SU-DHL-6 (cell line): ENCODE measurements around the gene ULK1.

Experiments used
- H2AFZ ChIP-seq: fragments of 200-600 bp; sonication (generic); 2 replicates; pipeline ENCODE4 v1.6.1; 2014; ENCODE audit warnings: low read depth, mild to moderate bottlenecking, moderate library complexity, mixed read lengths, antibody characterized with exemption, low read length; ENCODE audit not compliant: severe bottlenecking
- H3F3A ChIP-seq: fragments of 200-600 bp; shearing (Covaris generic); 2 replicates; pipeline ENCODE4 v1.6.0; 2016; ENCODE audit warnings: antibody characterized with exemption, mild to moderate bottlenecking; ENCODE audit not compliant: insufficient read depth
- H3K27ac ChIP-seq: fragments of 200-600 bp; sonication (generic); 2 replicates; pipeline ENCODE4 v1.5.1; 2016; ENCODE audit warnings: low read depth, mild to moderate bottlenecking, low read length, moderate library complexity, mixed read lengths
- H3K27me3 ChIP-seq: fragments of 200-600 bp; sonication (generic), shearing (Covaris generic); 2 replicates; pipeline ENCODE4 v1.6.0; 2014; ENCODE audit warnings: mild to moderate bottlenecking, low read length
- H3K36me3 ChIP-seq: fragments of 200-600 bp; sonication (generic); 2 replicates; pipeline ENCODE4 v1.6.1; 2014; ENCODE audit warnings: mild to moderate bottlenecking, low read length, mixed read lengths
- H3K4me2 ChIP-seq: fragments of 300-600, 200-600 bp; shearing (Covaris generic), sonication (generic); 2 replicates; pipeline ENCODE4 v1.6.0; 2014; ENCODE audit warnings: low read length, low read depth, mild to moderate bottlenecking; ENCODE audit not compliant: poor library complexity, severe bottlenecking
- H3K4me3 ChIP-seq: fragments of 200-600 bp; sonication (generic); 2 replicates; pipeline ENCODE4 v1.5.1; 2014; ENCODE audit warnings: antibody characterized with exemption, low read length, mild to moderate bottlenecking, mixed read lengths; ENCODE audit not compliant: insufficient read depth, poor library complexity, severe bottlenecking
- H3K79me2 ChIP-seq: fragments of 200-600 bp; sonication (generic); 2 replicates; pipeline ENCODE4 v1.6.1; 2014; ENCODE audit warnings: mild to moderate bottlenecking, low read length, moderate library complexity; ENCODE audit not compliant: insufficient read depth
- H3K9ac ChIP-seq: fragments of 200-600 bp; sonication (generic); 2 replicates; pipeline ENCODE4 v1.7.0; 2014; ENCODE audit warnings: mild to moderate bottlenecking, low read length
- H3K9me2 ChIP-seq: fragments of 200-600 bp; sonication (generic); replicated peaks from 2 replicates; pipeline ENCODE4 v1.6.1; 2014; ENCODE audit warnings: low read length; ENCODE audit not compliant: insufficient read depth
- H3K9me3 ChIP-seq: fragments of 200-600 bp; sonication (generic); 2 replicates; pipeline ENCODE4 v1.6.1; 2014; ENCODE audit warnings: low read length, mixed read lengths; ENCODE audit not compliant: insufficient read depth
- H4K20me1 ChIP-seq: fragments of 200-600 bp; sonication (generic); 2 replicates; pipeline ENCODE4 v1.6.1; 2014; ENCODE audit warnings: low read depth, mild to moderate bottlenecking, antibody characterized with exemption, low read length, moderate library complexity, mixed read lengths
- EZH2phosphoT487 ChIP-seq: fragments of 200-600 bp; sonication (generic), shearing (Covaris generic); conservative IDR thresholded peaks from 2 replicates; pipeline ENCODE4 v1.6.1; 2018; ENCODE audit warnings: mild to moderate bottlenecking, antibody characterized with exemption, low read length, moderate library complexity, mixed read lengths
- TF ChIP-seq, protein P1 (sequence below): fragments of 200-600 bp; sonication (generic); IDR thresholded peaks from one replicate; pipeline ENCODE4 v1.5.1; 2017; ENCODE audit warnings: antibody characterized with exemption, mild to moderate bottlenecking, low read length, moderate library complexity; ENCODE audit not compliant: insufficient read depth, poor library complexity, severe bottlenecking

Gene ULK1

DNA sequence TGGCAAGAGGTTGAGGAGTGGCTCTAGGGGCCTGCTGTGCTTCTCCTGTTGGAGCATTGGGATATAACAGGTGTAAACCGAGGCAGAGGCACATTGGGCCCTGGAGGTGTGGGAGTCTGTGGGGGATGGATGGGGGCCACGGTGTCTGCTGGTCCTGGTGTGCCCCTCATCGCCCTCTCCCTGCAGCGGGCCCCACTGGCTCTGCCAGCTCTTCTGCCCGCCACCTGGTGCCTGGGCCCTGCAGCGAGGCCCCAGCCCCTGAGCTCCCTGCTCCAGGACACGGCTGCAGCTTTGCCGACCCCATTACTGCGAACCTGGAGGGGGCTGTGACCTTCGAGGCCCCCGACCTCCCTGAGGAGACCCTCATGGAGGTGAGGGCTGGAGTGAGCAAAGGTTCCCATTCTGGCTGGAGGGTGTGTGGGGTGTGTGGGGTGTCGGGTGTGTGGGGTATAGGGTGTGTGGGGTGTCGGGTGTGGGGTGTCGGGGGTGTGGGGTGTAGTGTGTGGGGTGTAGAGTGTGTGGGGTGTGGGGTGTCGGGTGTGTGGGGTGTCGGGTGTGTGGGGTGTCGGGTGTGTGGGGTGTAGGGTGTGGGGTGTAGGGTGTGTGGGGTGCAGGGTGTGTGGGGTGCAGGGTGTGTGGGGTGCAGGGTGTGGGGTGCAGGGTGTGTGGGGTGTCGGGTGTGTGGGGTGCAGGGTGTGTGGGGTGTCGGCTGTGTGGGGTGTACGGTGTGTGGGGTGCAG, 24.1 kb downstream of the ULK1 start:
- Histone ChIP-seq H4K20me1 (0 out of 2 replicates have a peak, but pooled peaks cover 8% of the 10 kb centered on the region), H3K9me3 (no peaks in the 10 kb centered on the region), H3K4me3 (no peak overlapping the region), H3K27me3 (no peaks in the 10 kb centered on the region), H3K9me2 (no peaks in the 10 kb centered on the region), H3K9ac (no peak overlapping the region), H3K79me2 (no peaks in the 10 kb centered on the region), H3K36me3 (no peaks in the 10 kb centered on the region), H3K27ac (no peak overlapping the region), H2AFZ (no peak overlapping the region), H3F3A (no peaks in the 10 kb centered on the region), H3K4me2 (no peak overlapping the region)
- TF ChIP-seq EZH2phosphoT487 = no peak
- TF ChIP-seq, protein P1, sequence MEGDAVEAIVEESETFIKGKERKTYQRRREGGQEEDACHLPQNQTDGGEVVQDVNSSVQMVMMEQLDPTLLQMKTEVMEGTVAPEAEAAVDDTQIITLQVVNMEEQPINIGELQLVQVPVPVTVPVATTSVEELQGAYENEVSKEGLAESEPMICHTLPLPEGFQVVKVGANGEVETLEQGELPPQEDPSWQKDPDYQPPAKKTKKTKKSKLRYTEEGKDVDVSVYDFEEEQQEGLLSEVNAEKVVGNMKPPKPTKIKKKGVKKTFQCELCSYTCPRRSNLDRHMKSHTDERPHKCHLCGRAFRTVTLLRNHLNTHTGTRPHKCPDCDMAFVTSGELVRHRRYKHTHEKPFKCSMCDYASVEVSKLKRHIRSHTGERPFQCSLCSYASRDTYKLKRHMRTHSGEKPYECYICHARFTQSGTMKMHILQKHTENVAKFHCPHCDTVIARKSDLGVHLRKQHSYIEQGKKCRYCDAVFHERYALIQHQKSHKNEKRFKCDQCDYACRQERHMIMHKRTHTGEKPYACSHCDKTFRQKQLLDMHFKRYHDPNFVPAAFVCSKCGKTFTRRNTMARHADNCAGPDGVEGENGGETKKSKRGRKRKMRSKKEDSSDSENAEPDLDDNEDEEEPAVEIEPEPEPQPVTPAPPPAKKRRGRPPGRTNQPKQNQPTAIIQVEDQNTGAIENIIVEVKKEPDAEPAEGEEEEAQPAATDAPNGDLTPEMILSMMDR = no peak

DNA sequence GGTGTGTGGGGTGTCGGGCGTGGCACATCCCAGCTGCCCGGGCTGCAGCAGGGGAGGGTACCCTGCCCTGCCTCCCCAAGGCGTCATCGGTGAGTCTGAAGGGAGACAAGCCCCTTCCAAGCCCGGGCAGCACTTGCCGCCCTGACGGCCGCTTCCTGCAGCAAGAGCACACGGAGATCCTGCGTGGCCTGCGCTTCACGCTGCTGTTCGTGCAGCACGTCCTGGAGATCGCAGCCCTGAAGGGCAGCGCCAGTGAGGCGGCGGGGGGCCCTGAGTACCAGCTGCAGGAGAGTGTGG, 24.6 kb downstream of the ULK1 start:
- TF ChIP-seq, protein P1 = no peak
- no peak for TF ChIP-seq EZH2phosphoT487
- Histone ChIP-seq H3K79me2 (no peaks in the 10 kb centered on the region), H3K27me3 (no peaks in the 10 kb centered on the region), H3K9me2 (no peaks in the 10 kb centered on the region), H3K36me3 (no peaks in the 10 kb centered on the region), H3K9ac (no peak overlapping the region), H3K4me2 (no peak overlapping the region), H3K27ac (no peak overlapping the region), H3F3A (no peaks in the 10 kb centered on the region), H2AFZ (no peak overlapping the region), H3K9me3 (no peaks in the 10 kb centered on the region), H3K4me3 (no peak overlapping the region), H4K20me1 (0 out of 2 replicates have a peak, but pooled peaks cover 8% of the 10 kb centered on the region)

DNA sequence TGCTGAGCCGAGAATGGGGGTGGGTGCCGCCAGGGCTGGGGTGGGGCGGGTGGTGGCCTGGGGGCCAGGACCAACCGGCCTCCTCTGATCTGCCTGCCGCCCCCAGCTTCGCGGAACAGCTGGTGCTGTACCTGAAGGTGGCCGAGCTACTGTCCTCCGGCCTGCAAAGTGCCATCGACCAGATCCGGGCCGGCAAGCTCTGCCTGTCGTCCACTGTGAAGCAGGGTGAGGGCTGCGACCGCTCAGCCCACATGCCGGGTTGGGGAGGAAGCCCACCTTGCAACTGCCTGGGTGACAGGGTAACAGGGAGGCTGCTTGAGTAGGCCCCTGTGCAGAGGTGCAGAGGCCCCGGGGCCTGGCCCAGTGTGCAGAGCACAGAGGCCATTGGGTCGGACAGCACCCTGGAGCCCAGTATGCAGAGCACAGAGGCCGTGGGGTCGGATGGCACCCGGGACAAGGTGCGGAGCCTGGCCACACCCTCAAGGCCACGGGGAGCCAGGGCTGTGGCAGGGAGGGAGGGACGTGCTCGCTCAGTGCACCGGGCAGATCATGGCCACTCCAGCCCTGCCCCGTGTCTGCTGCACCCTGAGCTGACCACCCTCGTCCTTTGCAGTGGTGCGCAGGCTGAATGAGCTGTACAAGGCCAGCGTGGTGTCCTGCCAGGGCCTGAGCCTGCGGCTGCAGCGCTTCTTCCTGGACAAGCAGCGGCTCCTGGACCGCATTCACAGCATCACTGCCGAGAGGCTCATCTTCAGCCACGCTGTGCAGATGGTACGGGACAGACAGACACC, 25.1 kb downstream of the ULK1 start:
- no peaks in the 10 kb centered on the region for H3K27me3 ChIP-seq
- H3K9ac ChIP-seq = no peak overlapping the region
- no peak overlapping the region for H3K27ac ChIP-seq
- H3F3A ChIP-seq = peaks cover 5% of the 10 kb centered on the region; the same call in 1 of the 2 replicates
- no peak overlapping the region for H3K4me3 ChIP-seq
- H3K9me2 ChIP-seq = no peaks in the 10 kb centered on the region
- TF ChIP-seq, protein P1 = no peak
- no peak for TF ChIP-seq EZH2phosphoT487
- 0 out of 2 replicates have a peak, but pooled peaks cover 8% of the 10 kb centered on the region for H4K20me1 ChIP-seq
- H3K4me2 ChIP-seq = no peak overlapping the region
- H3K36me3 ChIP-seq = no peaks in the 10 kb centered on the region
- no peak overlapping the region for H2AFZ ChIP-seq
- H3K9me3 ChIP-seq = no peaks in the 10 kb centered on the region
- no peaks in the 10 kb centered on the region for H3K79me2 ChIP-seq
